ENCODE data around the gene SLC25A21. TPM values are rescaled to one million over a fixed set of nuclear protein-coding genes. Genes with fewer than 3 reads are reported as not detected.

Gene SLC25A21
- total RNA-seq, 2 experiments from 2014 or later = not detected

DNA sequence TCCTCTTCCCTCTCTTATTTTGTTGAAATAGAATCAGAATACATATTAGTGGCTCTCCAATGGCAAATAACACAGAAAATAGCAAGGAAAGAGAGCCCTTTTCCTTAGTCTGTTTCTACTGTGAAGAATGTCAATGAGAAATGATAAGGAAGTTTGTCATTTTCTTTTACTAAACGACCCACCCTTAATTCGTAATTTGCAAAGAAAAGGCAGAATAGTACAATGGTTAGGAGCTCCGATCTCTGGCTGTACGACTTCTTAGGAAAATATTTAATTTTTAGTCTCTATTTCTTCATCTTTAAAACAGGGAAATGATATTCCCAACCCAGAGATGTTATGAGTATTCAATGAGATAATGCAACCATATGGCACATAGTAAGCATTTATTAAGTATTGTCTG is 504.7 kb downstream of the SLC25A21 start:
- H3K4me3 Mint-ChIP-seq = no peak overlapping the region
- H3K27me3 ChIP-seq (ENCODE audit: control insufficient read depth in 1 of 2, insufficient read depth in 2 of 2, low read length in 2 of 2) = peaks cover 37 to 70% of the 10 kb centered on the region in 2 experiments
- ChIA-PET CTCF (no interaction called here), POLR2A (no interaction called here)
- H3K4me1 ChIP-seq (ENCODE audit: insufficient read depth, low read length) = peaks cover 21% of the 10 kb centered on the region
- no peak for DNase-seq
- H3K4me1 Mint-ChIP-seq (ENCODE audit: low read depth) = peaks cover 25% of the 10 kb centered on the region
- no peaks in the 10 kb centered on the region for H3K36me3 ChIP-seq (ENCODE audit: insufficient read depth, low read length)
- intact Hi-C loops (cut with DNase I, micrococcal nuclease) = no loop called here
- no peak overlapping the region for H3K4me3 ChIP-seq (ENCODE audit: low read length)
- no peak for ATAC-seq (ENCODE audit: poor library complexity)
- H3K27ac ChIP-seq (ENCODE audit: low read depth in 1 of 2, low read length in 2 of 2) = no peak overlapping the region
- TF ChIP-seq, protein P1, sequence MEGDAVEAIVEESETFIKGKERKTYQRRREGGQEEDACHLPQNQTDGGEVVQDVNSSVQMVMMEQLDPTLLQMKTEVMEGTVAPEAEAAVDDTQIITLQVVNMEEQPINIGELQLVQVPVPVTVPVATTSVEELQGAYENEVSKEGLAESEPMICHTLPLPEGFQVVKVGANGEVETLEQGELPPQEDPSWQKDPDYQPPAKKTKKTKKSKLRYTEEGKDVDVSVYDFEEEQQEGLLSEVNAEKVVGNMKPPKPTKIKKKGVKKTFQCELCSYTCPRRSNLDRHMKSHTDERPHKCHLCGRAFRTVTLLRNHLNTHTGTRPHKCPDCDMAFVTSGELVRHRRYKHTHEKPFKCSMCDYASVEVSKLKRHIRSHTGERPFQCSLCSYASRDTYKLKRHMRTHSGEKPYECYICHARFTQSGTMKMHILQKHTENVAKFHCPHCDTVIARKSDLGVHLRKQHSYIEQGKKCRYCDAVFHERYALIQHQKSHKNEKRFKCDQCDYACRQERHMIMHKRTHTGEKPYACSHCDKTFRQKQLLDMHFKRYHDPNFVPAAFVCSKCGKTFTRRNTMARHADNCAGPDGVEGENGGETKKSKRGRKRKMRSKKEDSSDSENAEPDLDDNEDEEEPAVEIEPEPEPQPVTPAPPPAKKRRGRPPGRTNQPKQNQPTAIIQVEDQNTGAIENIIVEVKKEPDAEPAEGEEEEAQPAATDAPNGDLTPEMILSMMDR (IDR thresholded peaks at IDR 0.05) = no peak
- H3K36me3 Mint-ChIP-seq (ENCODE audit: low read depth) = no peaks in the 10 kb centered on the region
- peaks cover 0 to 33% of the 10 kb centered on the region in 2 experiments for H3K9me3 ChIP-seq (ENCODE audit: control insufficient read depth in 1 of 2, insufficient read depth in 1 of 2, low read length in 2 of 2)
- H3K27me3 Mint-ChIP-seq = peaks cover 59% of the 10 kb centered on the region
- H3K27ac Mint-ChIP-seq = no peak overlapping the region
- H3K9me3 Mint-ChIP-seq = no peaks in the 10 kb centered on the region

DNA sequence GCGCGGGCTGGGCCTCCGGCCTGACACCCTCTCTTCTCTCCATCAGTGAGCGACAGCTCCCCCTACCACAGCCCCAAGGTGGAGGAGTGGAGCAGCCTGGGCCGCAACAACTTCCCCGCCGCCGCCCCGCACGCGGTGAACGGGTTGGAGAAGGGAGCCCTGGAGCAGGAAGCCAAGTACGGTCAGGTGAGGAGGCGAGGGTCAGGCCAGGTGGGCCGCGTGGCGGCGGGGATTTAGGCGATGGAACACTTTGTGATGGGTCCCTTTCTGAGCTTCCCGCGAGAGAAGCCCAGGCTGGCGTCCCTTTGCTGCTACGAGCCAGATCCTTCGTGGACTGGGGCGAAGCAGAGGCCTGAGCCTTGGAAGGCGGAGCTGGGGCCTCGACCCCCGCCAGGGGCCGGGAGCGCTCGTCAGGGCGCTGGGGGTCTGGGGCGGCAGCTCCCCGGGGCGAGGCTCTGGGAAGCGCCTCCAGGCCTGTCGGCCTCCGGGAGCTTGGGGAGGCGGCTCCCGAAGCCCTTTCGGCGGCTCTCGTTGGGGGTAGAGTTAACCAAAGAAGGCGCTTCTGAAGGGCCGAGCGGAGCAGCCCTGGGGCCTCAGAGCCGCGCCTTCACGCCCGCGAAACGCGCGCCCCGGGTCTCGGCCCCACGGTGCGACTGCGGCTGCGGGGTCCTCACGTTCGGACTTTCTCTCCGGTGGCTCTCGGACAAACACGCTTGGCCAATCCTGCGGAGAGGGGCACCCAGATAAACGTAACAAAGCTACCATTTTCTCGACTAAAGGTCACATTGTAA is 505.8 kb downstream of the SLC25A21 start:
- no peaks in the 10 kb centered on the region for H3K36me3 Mint-ChIP-seq (ENCODE audit: low read depth)
- ChIA-PET POLR2A (no interaction called here), CTCF (no interaction called here)
- no peak for ATAC-seq (ENCODE audit: poor library complexity)
- Histone ChIP-seq H3K36me3 (ENCODE audit: insufficient read depth, low read length) (no peaks in the 10 kb centered on the region), H3K4me1 (ENCODE audit: insufficient read depth, low read length) (peaks cover 30% of the 10 kb centered on the region), H3K27ac (ENCODE audit: low read depth in 1 of 2, low read length in 2 of 2) (no peak overlapping the region), H3K4me3 (ENCODE audit: low read length) (no peak overlapping the region), H3K9me3 (ENCODE audit: control insufficient read depth in 1 of 2, insufficient read depth in 1 of 2, low read length in 2 of 2) (peaks cover 0 to 44% of the 10 kb centered on the region in 2 experiments), H3K27me3 (ENCODE audit: control insufficient read depth in 1 of 2, insufficient read depth in 2 of 2, low read length in 2 of 2) (peaks cover 48 to 80% of the 10 kb centered on the region in 2 experiments)
- peaks cover 70% of the 10 kb centered on the region for H3K27me3 Mint-ChIP-seq
- intact Hi-C loops (cut with DNase I, micrococcal nuclease) = no loop called here
- DNase-seq = no peak
- TF ChIP-seq, protein P1 (IDR thresholded peaks at IDR 0.05) = no peak
- H3K9me3 Mint-ChIP-seq = no peaks in the 10 kb centered on the region
- H3K4me1 Mint-ChIP-seq (ENCODE audit: low read depth) = peaks cover 35% of the 10 kb centered on the region
- H3K4me3 Mint-ChIP-seq = no peak overlapping the region
- H3K27ac Mint-ChIP-seq = no peak overlapping the region

DNA sequence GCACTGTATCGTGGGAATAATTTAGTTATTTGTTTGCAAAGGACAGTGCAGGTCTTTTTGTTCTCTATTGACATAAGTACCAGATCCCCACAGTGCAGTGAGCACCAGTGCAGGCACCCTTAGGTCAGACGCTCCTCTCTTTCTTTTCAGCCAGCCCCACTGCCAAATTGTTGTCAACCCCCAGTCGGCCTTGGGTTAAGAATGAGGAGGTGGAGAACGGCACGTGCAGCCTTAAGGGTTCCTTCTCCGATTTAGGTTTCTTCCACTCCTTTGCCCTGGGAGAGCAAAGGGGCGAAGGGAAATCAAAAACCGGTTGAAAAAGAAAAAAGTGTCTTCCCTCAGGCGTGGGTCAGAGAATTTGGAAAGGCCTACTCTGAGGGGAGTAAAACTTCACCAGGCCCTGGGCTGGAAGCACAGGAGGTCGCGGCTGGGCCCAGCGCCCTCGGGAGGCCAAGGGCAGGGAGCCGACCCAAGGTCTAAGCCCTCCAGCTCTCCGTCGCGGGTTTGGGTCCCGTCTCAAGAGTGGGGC is 506.5 kb downstream of the SLC25A21 start:
- no peak for DNase-seq
- H3K4me3 ChIP-seq (ENCODE audit: low read length) = no peak overlapping the region
- peaks cover 0 to 50% of the 10 kb centered on the region in 2 experiments for H3K9me3 ChIP-seq (ENCODE audit: control insufficient read depth in 1 of 2, insufficient read depth in 1 of 2, low read length in 2 of 2)
- peaks cover 72% of the 10 kb centered on the region for H3K27me3 Mint-ChIP-seq
- POLR2A ChIA-PET = no interaction called here
- no peak for ATAC-seq (ENCODE audit: poor library complexity)
- no peak overlapping the region for H3K4me3 Mint-ChIP-seq
- H3K4me1 Mint-ChIP-seq (ENCODE audit: low read depth) = peaks cover 39% of the 10 kb centered on the region
- intact Hi-C loops (cut with DNase I, micrococcal nuclease) = no loop called here
- H3K27ac ChIP-seq (ENCODE audit: low read depth in 1 of 2, low read length in 2 of 2) = no peak overlapping the region
- H3K9me3 Mint-ChIP-seq = no peaks in the 10 kb centered on the region
- H3K27me3 ChIP-seq (ENCODE audit: control insufficient read depth in 1 of 2, insufficient read depth in 2 of 2, low read length in 2 of 2) = peaks cover 54 to 86% of the 10 kb centered on the region in 2 experiments
- TF ChIP-seq, protein P1 (IDR thresholded peaks at IDR 0.05) = no peak
- H3K36me3 Mint-ChIP-seq (ENCODE audit: low read depth) = no peaks in the 10 kb centered on the region
- H3K27ac Mint-ChIP-seq = no peak overlapping the region
- H3K36me3 ChIP-seq (ENCODE audit: insufficient read depth, low read length) = no peaks in the 10 kb centered on the region
- CTCF ChIA-PET = no interaction called here
- peaks cover 37% of the 10 kb centered on the region for H3K4me1 ChIP-seq (ENCODE audit: insufficient read depth, low read length)

All from CD4-positive, alpha-beta T cell (primary cell).